Body of pancreas (tissue), 4 donors: ENCODE measurements around the gene UBE2N. TPM values are rescaled to one million over a fixed set of nuclear protein-coding genes. Genes with fewer than 3 reads are reported as not detected.
A peak's percentile ranks its signal among the peaks of the same experiment; 100 is the strongest.

Experiments
- ATAC-seq: fragments of 150-250 bp; one replicate; pipeline ENCODE4 v1.9.1; 2016
- DNase-seq, 4 donors: peaks; one replicate each; pipeline ENCODE4 v3.0.0-alpha.2; 2019
- H3K27ac ChIP-seq, 4 donors: fragments of 200-600 bp; sonication (generic); 1 replicate in 3 of 4; 2 replicates in 1 of 4; pipeline versions ENCODE4 v1.5.1 to v1.6.1; 2016 to 2019; ENCODE audit warnings: mild to moderate bottlenecking in 1 of 4, mixed read lengths in 1 of 4, moderate library complexity in 1 of 4
- H3K27me3 ChIP-seq, 2 donors: fragments of 200-600 bp; sonication (generic); one replicate each; pipeline ENCODE4 v1.6.0; 2016; ENCODE audit warnings: mild to moderate bottlenecking in 1 of 2
- H3K36me3 ChIP-seq, 2 donors: fragments of 200-600 bp; sonication (generic); replicated peaks in 1 of 2; 2 replicates each; pipeline ENCODE4 v1.5.1; 2016; ENCODE audit warnings: low read depth in 2 of 2; ENCODE audit not compliant: insufficient read depth in 1 of 2
- H3K4me1 ChIP-seq: fragments of 200-600 bp; sonication (generic); one replicate; pipeline ENCODE4 v1.6.0; 2016
- H3K4me3 ChIP-seq, 2 donors: fragments of 200-600 bp; sonication (generic); 1 replicate in 1 of 2; 2 replicates in 1 of 2; pipeline ENCODE4 v1.5.1; 2016 to 2019
- H3K9me3 ChIP-seq, 3 donors: fragments of 200-600 bp; sonication (generic); 1 replicate in 2 of 3; 2 replicates in 1 of 3; pipeline ENCODE4 v1.5.1; 2016
- POLR2A ChIP-seq, 3 donors: fragments of 450-650 bp; IDR thresholded peaks; one replicate each; pipeline ENCODE4 v1.6.1; 2016; ENCODE audit warnings: antibody characterized with exemption in 3 of 3, mild to moderate bottlenecking in 2 of 3
- WGBS, 2 donors: methylation state at CpG; one replicate each; pipeline ENCODE4 v1.1.5; 2017; 5-methylcytosine and 5-hydroxymethylcytosine counted together
- intact Hi-C: fragments of 100-400 bp; cut with DNase I; formaldehyde crosslinking; loops from one replicate; pipeline ENCODE4 v1.15.1; 2023
- total RNA-seq, 2 donors: library from RNA; depleted of rRNA; stranded (reverse); fragments of >200 nt; gene quantifications; one replicate each; pipeline ENCODE4 v1.1.0, GENCODE V29; 2016
- TF ChIP-seq, protein P1 (sequence below), 7 experiments: fragments of 450-650 bp in 4 of 7; fragments of 200-600 bp in 3 of 7; sonication (generic) in 3 of 7; IDR thresholded peaks; one replicate each; pipeline ENCODE4 v1.5.1; 2016 to 2019; ENCODE audit warnings: antibody characterized with exemption in 7 of 7

The UBE2N gene, protein sequence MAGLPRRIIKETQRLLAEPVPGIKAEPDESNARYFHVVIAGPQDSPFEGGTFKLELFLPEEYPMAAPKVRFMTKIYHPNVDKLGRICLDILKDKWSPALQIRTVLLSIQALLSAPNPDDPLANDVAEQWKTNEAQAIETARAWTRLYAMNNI
- 10 to 100 TPM in 1 of 2 donors, 1 to 10 TPM in 1; 6.9 to 11.2 TPM for total RNA-seq

DNA sequence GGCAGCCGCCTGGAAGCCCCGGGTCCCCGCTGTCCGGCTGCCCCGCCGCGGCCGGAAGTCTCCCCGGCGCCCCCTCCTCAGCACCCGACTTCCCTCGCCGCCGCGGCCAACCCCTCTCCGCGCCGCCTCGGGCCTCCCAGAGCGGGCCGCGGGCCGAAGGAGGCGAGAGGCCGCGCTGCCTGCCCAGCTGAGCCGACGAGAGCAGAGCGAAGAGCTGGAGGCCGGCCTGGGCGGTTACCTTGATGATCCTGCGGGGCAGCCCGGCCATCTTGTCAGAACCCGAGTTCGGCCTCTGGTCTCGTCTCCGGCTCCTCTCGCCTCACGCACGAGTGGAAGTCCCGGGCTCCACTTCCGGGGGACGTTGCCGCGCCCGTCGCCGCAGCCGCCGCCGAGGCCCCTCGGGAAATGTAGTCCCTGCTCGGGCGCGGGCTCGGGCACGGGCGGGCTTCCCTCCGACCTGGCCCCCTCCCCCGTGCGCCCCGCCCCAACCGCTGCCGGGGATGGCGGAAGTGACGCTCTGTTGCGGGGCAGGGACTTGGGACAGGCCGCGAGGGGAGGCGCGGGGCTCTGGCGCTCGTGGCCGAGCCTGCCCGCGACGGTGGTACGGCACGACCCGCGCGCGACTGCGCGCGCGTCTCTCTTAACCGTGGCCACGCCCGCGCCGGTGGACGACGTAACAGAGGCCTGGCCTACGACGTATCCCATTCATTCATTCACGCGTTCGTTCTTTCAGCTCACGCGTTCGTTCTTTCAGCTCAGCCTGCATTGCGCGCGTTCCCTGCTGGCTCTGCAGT lies at the start of gene UBE2N:
Gene UBE2N, minus strand, starts transcription at position 331 of the 794 bp plus-strand sequence. Its CDS starts 63 bp downstream, at position 268.
- intact Hi-C loops: no loop called here
- peak; percentile 94 to 96 (median 96) for DNase-seq
- peak within 1 kb of the TSS; percentile 79 to 100 for H3K4me3 ChIP-seq
- peak; percentile 53 to 77 (median 73) for TF ChIP-seq POLR2A (IDR thresholded peaks at IDR 0.05)
- TF ChIP-seq, protein P1, sequence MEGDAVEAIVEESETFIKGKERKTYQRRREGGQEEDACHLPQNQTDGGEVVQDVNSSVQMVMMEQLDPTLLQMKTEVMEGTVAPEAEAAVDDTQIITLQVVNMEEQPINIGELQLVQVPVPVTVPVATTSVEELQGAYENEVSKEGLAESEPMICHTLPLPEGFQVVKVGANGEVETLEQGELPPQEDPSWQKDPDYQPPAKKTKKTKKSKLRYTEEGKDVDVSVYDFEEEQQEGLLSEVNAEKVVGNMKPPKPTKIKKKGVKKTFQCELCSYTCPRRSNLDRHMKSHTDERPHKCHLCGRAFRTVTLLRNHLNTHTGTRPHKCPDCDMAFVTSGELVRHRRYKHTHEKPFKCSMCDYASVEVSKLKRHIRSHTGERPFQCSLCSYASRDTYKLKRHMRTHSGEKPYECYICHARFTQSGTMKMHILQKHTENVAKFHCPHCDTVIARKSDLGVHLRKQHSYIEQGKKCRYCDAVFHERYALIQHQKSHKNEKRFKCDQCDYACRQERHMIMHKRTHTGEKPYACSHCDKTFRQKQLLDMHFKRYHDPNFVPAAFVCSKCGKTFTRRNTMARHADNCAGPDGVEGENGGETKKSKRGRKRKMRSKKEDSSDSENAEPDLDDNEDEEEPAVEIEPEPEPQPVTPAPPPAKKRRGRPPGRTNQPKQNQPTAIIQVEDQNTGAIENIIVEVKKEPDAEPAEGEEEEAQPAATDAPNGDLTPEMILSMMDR (IDR thresholded peaks at IDR 0.05): peak in 2 of 7 experiments; percentile 17 to 32
- no peaks in the 10 kb centered on the region for H3K36me3 ChIP-seq
- H3K4me1 ChIP-seq: peaks cover 16% of the 10 kb centered on the region
- 1% methylated on average over 87 of the region's 105 CpGs; no CpG with 5 or more reads in 1 of the 2 donors for WGBS, 2 donors
- no peaks in the 10 kb centered on the region for H3K27me3 ChIP-seq
- H3K9me3 ChIP-seq: no peaks in the 10 kb centered on the region
- ATAC-seq: peak; percentile 96
- H3K27ac ChIP-seq: peak within 1 kb of the TSS; percentile 56 to 94 (median 88)

DNA sequence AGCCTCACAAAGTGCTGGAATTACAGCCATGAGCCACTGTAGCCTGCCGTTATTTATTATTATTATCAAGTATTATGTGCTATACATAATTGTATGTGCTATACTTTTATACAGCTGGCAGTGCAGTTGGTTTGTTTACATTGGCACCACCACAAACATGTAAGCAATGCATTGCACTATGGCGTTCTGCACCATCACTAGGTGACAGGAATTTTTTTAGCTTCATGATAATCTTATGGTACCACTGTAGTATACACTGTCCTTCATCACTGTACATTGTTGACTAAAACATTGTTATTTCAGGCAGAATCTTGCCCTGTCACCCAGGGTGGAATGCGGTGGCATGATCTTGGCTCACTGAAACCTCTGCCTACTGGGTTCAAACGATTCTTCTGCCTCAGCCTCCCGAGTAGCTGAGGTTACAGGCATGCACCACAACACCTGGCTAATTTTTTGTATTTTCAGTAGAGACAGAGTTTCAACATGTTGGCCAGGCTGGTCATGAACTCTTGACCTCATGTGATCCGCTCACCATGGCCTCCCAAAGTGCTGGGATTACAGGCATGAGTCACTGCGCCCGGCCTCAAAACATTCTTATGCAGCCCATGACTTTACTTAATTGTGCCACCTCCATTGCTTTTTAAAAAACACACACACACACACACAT lies 42.7 kb upstream of the UBE2N start:
- H3K36me3 ChIP-seq: peaks cover 0 to 24% of the 10 kb centered on the region in 2 donors
- WGBS, 2 donors: 79% methylated on average over 8 of the region's 8 CpGs

DNA sequence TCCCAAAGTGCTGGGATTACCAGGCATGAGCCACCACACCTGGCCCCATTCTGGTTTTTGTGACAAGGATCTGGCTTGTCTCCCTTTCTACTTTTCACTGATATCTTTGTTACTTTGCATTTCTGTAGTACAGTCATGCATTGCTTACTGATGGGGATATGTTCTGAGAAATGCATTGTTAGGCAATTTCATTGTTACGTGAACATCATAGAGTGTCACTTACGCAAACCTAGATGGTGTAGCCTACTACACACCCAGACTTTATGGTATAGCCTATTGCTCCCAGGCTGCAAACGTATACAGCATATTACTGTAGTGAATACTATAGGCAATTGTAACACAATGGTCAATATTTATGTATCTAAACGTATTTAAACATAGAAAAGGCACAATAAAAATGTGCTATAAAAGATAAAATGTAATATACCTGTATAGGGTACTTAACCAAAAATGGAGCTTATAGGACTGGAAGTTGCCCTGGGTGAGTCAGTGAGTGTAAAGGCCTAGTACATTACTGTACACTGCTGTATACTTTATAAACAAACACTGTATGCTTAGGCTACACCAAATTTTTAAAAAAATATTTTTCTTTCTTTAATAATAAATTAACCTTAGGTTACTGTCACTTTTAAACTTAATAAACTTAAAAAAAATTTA lies 41.5 kb upstream of the UBE2N start:
- intact Hi-C loops: no loop called here

More for the DNA sequence above, 42.7 kb upstream of the UBE2N start:
- DNase-seq: no peak
- no peak for ATAC-seq
- H3K4me1 ChIP-seq: peaks cover 8% of the 10 kb centered on the region
- H3K9me3 ChIP-seq: no peaks in the 10 kb centered on the region
- intact Hi-C loops: no loop called here
- no peak overlapping the region for H3K27ac ChIP-seq
- no peaks in the 10 kb centered on the region for H3K27me3 ChIP-seq
- TF ChIP-seq POLR2A (IDR thresholded peaks at IDR 0.05): no peak
- TF ChIP-seq, protein P1 (IDR thresholded peaks at IDR 0.05): no peak
- H3K4me3 ChIP-seq: no peak overlapping the region

DNA sequence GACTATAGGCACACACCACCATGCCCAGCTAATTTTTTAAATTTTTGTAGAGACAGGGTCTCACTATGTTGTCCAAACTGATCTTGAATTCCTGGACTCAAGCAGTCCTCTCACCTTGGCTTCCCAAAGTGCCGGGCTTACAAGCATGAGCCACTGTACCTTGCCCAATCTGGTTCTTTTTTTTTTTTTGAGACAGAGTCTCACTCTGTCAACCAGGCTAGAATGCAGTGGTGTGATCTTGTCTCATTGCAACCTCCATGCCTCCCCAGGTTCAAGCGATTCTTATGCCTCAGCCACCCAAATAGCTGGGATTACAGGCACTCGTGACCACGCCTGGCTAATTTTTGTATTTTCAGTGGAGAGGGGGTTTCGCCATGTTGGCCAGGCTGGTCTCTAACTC lies 41.0 kb upstream of the UBE2N start:
- DNase-seq: no peak
- Histone ChIP-seq H3K4me1 (peaks cover 8% of the 10 kb centered on the region), H3K4me3 (no peak overlapping the region), H3K9me3 (no peaks in the 10 kb centered on the region), H3K36me3 (peaks cover 0 to 26% of the 10 kb centered on the region in 2 donors), H3K27ac (no peak overlapping the region), H3K27me3 (no peaks in the 10 kb centered on the region)
- 94 to 96% methylated on average over 5 of the region's 5 CpGs for WGBS, 2 donors
- ATAC-seq: no peak
- intact Hi-C loops: no loop called here
- no peak for TF ChIP-seq POLR2A (IDR thresholded peaks at IDR 0.05)
- TF ChIP-seq, protein P1 (IDR thresholded peaks at IDR 0.05): no peak

More for the DNA sequence above, 41.5 kb upstream of the UBE2N start:
- H3K9me3 ChIP-seq: no peaks in the 10 kb centered on the region
- H3K4me1 ChIP-seq: peaks cover 8% of the 10 kb centered on the region
- TF ChIP-seq POLR2A (IDR thresholded peaks at IDR 0.05): no peak
- TF ChIP-seq, protein P1 (IDR thresholded peaks at IDR 0.05): no peak
- H3K36me3 ChIP-seq: peaks cover 0 to 26% of the 10 kb centered on the region in 2 donors
- no peak overlapping the region for H3K4me3 ChIP-seq
- H3K27ac ChIP-seq: no peak overlapping the region
- ATAC-seq (no peak), DNase-seq (no peak)
- H3K27me3 ChIP-seq: no peaks in the 10 kb centered on the region
- WGBS, 2 donors: 84 to 92% methylated on average over 4 of the region's 4 CpGs
